Naive thymus-derived CD4-positive, alpha-beta T cell (primary cell): Measurements from ENCODE around the gene MSH5. TPM values are rescaled to one million over a fixed set of nuclear protein-coding genes. Genes with fewer than 3 reads are reported as not detected.
"Not testable (repeated sequence)": the region's sequence is repeated elsewhere in the genome, so short reads cannot be mapped to it uniquely, and the experiment has no call there.

Source experiments
- ATAC-seq: fragments of 150-1000 bp; cut with Tn5 transposase; 2 replicates; pipeline ENCODE4 v1.10.0; 2021; ENCODE audit warnings: mild to moderate bottlenecking, moderate library complexity
- CTCF ChIA-PET: fragments of 350-600 bp; sonication (Branson Sonifier 250); formaldehyde crosslinking; loops from one replicate; lab custom pipeline; 2021; ENCODE audit warnings: antibody characterized with exemption; lab: Charles Lee
- POLR2A ChIA-PET: fragments of 350-600 bp; sonication (Branson Sonifier 250); formaldehyde crosslinking; loops from one replicate; lab custom pipeline; 2021; ENCODE audit warnings: antibody characterized with exemption, inconsistent platforms; lab: Charles Lee
- DNase-seq, 9 donors: peaks; one replicate each; pipeline versions ENCODE4 v3.0.0 to v3.0.0-alpha.2; 2020 to 2022; ENCODE audit warnings: mixed read lengths in 1 of 9
- H3K27ac ChIP-seq: one replicate; pipeline ENCODE4 v1.7.0; 2013; ENCODE audit warnings: mild to moderate bottlenecking, low read depth, low read length, moderate library complexity
- H3K27me3 ChIP-seq, 2 donors: one replicate each; pipeline ENCODE4 v1.7.0; 2013; ENCODE audit warnings: low read length in 2 of 2, mild to moderate bottlenecking in 2 of 2, moderate library complexity in 2 of 2; ENCODE audit not compliant: control insufficient read depth in 2 of 2, insufficient read depth in 2 of 2
- H3K36me3 ChIP-seq, 3 experiments: 1 replicate in 2 of 3; 2 replicates in 1 of 3; pipeline ENCODE4 v1.7.0; 2013; ENCODE audit warnings: low read length in 3 of 3, mild to moderate bottlenecking in 3 of 3, moderate library complexity in 1 of 3; ENCODE audit not compliant: insufficient read depth in 3 of 3, control insufficient read depth in 2 of 3
- H3K4me1 ChIP-seq, 2 donors: one replicate each; pipeline ENCODE4 v1.7.0; 2013; ENCODE audit warnings: low read length in 2 of 2, mild to moderate bottlenecking in 2 of 2, moderate library complexity in 1 of 2; ENCODE audit not compliant: control insufficient read depth in 2 of 2, insufficient read depth in 2 of 2
- H3K4me3 ChIP-seq: 2 replicates; pipeline ENCODE4 v1.7.0; 2013; ENCODE audit warnings: mild to moderate bottlenecking, low read length
- H3K9me3 ChIP-seq, 3 experiments: 1 replicate in 2 of 3; 2 replicates in 1 of 3; pipeline ENCODE4 v1.7.0; 2013; ENCODE audit warnings: low read length in 3 of 3; ENCODE audit not compliant: control insufficient read depth in 2 of 3
- H3K27ac Mint-ChIP-seq, 9 donors: one replicate each; pipeline ENCODE4 v1.8.0; 2020 to 2022; ENCODE audit warnings: mixed read lengths in 9 of 9, mild to moderate bottlenecking in 8 of 9, moderate library complexity in 5 of 9, inconsistent platforms in 2 of 9
- H3K27me3 Mint-ChIP-seq, 5 donors: one replicate each; pipeline ENCODE4 v1.8.0; 2021 to 2022; ENCODE audit warnings: mixed read lengths in 5 of 5, mild to moderate bottlenecking in 1 of 5
- H3K36me3 Mint-ChIP-seq, 5 donors: one replicate each; pipeline ENCODE4 v1.8.0; 2020 to 2022; ENCODE audit warnings: mixed read lengths in 5 of 5, mild to moderate bottlenecking in 3 of 5, inconsistent platforms in 1 of 5
- H3K4me1 Mint-ChIP-seq, 7 donors: one replicate each; pipeline ENCODE4 v1.8.0; 2020 to 2022; ENCODE audit warnings: mixed read lengths in 7 of 7, mild to moderate bottlenecking in 3 of 7, inconsistent platforms in 1 of 7
- H3K4me3 Mint-ChIP-seq, 10 donors: one replicate each; pipeline ENCODE4 v1.8.0; 2020 to 2022; ENCODE audit warnings: mild to moderate bottlenecking in 10 of 10, mixed read lengths in 10 of 10, moderate library complexity in 6 of 10, inconsistent platforms in 2 of 10
- H3K9me3 Mint-ChIP-seq, 11 donors: one replicate each; pipeline ENCODE4 v1.8.0; 2020 to 2022; ENCODE audit warnings: mixed read lengths in 11 of 11, mild to moderate bottlenecking in 4 of 11, inconsistent platforms in 1 of 11, moderate library complexity in 1 of 11
- intact Hi-C, 2 donors: fragments of 100-400 bp; cut with micrococcal nuclease; formaldehyde crosslinking; loops; one replicate each; pipeline ENCODE4 v1.15.1; 2023
- polyA plus RNA-seq, 2 donors: library from polyadenylated mRNA; unstranded; fragments of 300-500 nt; fragmentation: Illumina TruSeq; gene quantifications; one replicate each; pipeline ENCODE4 v1.2.3, GENCODE V29; 2021
- total RNA-seq, 6 experiments: library from RNA in 5 of 6; stranded (reverse) in 5 of 6; gene quantifications; 1 replicate in 5 of 6; 2 replicates in 1 of 6; pipeline ENCODE4 v1.2.3 and lab custom pipeline; 2021 to 2026

MSH5 gene
- total and polyA plus RNA-seq, 7 experiments from 2014 or later = 0.51 to 52.2 (median 11.0) TPM

DNA sequence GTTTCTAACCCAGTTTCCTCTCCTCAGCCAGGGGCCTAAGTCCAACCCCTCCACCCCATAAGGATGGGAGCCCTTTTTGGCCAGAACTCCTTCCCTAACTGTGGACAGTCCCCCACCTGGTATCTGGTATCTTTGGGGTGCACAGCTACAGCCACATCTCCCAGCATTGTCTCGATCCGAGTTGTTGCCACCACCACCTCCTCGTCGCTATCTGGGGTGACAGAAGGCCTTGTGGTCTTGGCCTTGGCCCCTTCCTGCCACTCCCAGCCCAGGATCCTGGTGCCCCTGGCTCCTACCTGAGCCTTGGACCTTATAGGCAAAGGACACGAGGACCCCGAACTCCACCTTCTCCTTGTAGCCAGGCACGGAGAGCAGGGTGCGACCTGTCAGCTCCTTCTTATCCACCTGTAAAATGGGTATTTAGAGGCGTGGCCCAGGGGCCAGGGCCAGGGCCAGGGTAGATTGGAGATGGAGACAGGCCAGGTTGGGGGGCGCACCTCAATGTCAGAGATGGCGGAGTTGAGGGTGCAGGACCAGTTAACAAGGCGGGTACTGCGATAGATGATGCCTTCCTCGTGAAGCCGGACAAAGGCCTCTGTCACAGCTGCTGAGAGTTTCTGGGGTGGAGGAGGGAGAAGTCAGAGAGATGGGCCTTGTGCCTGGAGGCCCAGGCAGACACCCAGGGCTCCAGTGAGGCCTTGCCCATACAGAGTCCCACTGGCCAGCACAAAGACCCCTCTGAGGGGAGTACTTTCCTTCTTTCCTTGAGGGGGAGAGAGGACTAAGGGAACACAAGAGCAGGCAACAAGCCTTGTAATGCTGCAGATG, 44.5 kb downstream of the MSH5 start:
- intact Hi-C loops = no loop called here
- Mint-ChIP-seq H3K4me3 (no peak overlapping the region), H3K4me1 (peaks cover 0 to 2% (median 0%) of the 10 kb centered on the region in 7 donors), H3K36me3 (peaks cover 4 to 40% (median 12%) of the 10 kb centered on the region in 5 donors), H3K9me3 (no peaks in the 10 kb centered on the region), H3K27ac (peak overlapping the region in 2 of 9 donors; percentile 28 to 55), H3K27me3 (no peaks in the 10 kb centered on the region)
- ATAC-seq = no peak
- ChIA-PET POLR2A (interaction anchor here (0.6 kb wide), 1 partner anchor 46 kb away, joined by 3 read pairs; no protein-coding TSS in a partner anchor), CTCF (interaction anchor here (0.7 to 1.2 kb wide), 2 partner anchors 11 to 34 kb away, joined by 3 to 4 read pairs; no protein-coding TSS in a partner anchor)
- no peak for DNase-seq
- Histone ChIP-seq H3K36me3 (peaks cover 3 to 64% (median 5%) of the 10 kb centered on the region in 3 experiments), H3K4me3 (no peak overlapping the region), H3K27me3 (no peaks in the 10 kb centered on the region), H3K27ac (no peak overlapping the region), H3K4me1 (no peaks in the 10 kb centered on the region), H3K9me3 (no peaks in the 10 kb centered on the region)

- Histone ChIP-seq H3K4me1 (no peaks in the 10 kb centered on the region), H3K4me3 (no peak overlapping the region), H3K36me3 (peaks cover 3 to 55% (median 5%) of the 10 kb centered on the region in 3 experiments), H3K9me3 (no peaks in the 10 kb centered on the region), H3K27me3 (no peaks in the 10 kb centered on the region), H3K27ac (no peak overlapping the region)
- Mint-ChIP-seq H3K27me3 (no peaks in the 10 kb centered on the region), H3K4me1 (peaks cover 0 to 4% (median under 1%) of the 10 kb centered on the region in 7 donors), H3K36me3 (peaks cover 4 to 33% (median 10%) of the 10 kb centered on the region in 5 donors), H3K27ac (no peak overlapping the region), H3K9me3 (no peaks in the 10 kb centered on the region), H3K4me3 (no peak overlapping the region)
- intact Hi-C loops = no loop called here
- ATAC-seq (no peak), DNase-seq (no peak)
- ChIA-PET POLR2A (interaction anchor here (1.3 kb wide), 2 partner anchors 11 to 46 kb away, joined by 3 to 4 read pairs; partner anchors contain the start of gene MSH5), CTCF (interaction anchor here (0.6 kb wide), 1 partner anchor 21 kb away, joined by 3 read pairs; the partner anchor contains the start of gene LSM2)
These were observed 45.7 kb downstream of the MSH5 start for GRCh38 chr6:31785475-31785874.

DNA sequence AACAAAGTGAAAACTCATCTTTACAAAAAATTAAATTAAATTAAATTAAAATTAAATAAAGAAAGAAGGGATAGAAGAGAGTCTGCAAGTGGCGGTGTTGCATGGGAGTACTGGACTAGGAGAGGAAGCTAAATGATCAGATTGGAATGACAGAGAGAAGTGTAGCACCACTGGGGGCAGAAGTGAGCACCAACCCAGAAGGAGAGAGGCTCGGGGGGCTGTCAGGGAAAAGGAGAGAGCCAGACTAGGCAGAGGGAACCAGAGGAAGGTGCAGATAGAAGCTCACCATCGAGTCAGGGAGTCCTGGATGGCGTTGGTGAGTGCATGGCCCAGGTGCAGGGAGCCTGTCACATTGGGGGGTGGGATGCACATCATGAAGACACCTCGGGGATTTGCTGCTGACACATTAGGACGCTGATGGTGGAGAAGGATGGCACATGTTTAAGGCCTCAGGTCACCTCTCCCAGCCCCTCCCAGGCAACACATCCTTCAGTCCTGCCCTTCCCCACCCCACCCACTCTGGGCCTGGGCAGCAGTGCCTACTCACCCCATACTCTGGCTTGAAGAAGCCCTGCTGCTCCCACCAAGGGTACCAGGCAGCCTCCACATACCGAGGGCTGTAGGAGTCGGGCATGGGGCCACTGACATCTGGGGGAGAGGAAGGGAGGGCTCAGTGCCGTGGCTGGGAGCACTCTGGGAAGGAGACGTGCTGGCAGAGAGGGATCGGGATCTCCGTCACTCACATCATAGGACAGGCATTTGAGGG, 51.7 kb downstream of the MSH5 start:
- H3K4me1 Mint-ChIP-seq = peaks cover 7 to 34% (median 24%) of the 10 kb centered on the region in 7 donors
- H3K36me3 Mint-ChIP-seq = peaks cover 0 to 15% (median 9%) of the 10 kb centered on the region in 5 donors
- Histone ChIP-seq H3K36me3 (peaks cover 0 to 13% (median 0%) of the 10 kb centered on the region in 3 experiments), H3K27ac (no peak overlapping the region), H3K9me3 (no peaks in the 10 kb centered on the region), H3K4me1 (peaks cover 5 to 12% of the 10 kb centered on the region in 2 donors), H3K27me3 (no peaks in the 10 kb centered on the region), H3K4me3 (no peak overlapping the region)
- H3K27ac Mint-ChIP-seq = peak overlapping the region in 4 of 9 donors; percentile 2 to 66 (median 27)
- H3K9me3 Mint-ChIP-seq = no peaks in the 10 kb centered on the region
- DNase-seq = peak in 1 of 9 donors; percentile 25
- peak overlapping the region in 3 of 10 donors; percentile 2 to 41 (median 38) for H3K4me3 Mint-ChIP-seq
- CTCF ChIA-PET = interaction anchor here (1.0 to 2.1 kb wide), 6 partner anchors 14 to 62 kb away, joined by 3 to 7 read pairs (median 5); partner anchors contain the start of genes DDAH2, MSH5 and VWA7
- no peak for ATAC-seq
- intact Hi-C loops = no loop called here
- POLR2A ChIA-PET = interaction anchor here (0.6 to 1.2 kb wide), 5 partner anchors 7 to 111 kb away, joined by 3 to 5 read pairs (median 4); partner anchors contain the start of genes LSM2 and LY6G5C
- no peaks in the 10 kb centered on the region for H3K27me3 Mint-ChIP-seq

DNA sequence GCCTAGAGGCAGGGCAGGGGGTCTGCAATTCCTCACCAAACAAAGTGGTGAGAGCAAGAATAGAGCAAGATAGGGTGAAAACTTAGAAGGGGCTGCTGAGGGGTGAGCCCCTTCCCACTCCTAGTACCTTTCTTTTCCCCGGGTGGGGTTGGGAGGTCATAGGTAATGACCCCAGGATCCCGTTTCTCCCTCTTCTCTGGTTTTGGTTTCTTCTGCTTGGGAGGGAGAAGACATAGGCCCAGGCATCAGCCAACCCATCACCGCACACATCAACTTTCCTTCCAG, 52.2 kb downstream of the MSH5 start:
- no peak overlapping the region for H3K4me3 ChIP-seq
- ChIA-PET CTCF (interaction anchor here (1.1 to 1.2 kb wide), 2 partner anchors 22 to 53 kb away, joined by 3 to 5 read pairs; no protein-coding TSS in a partner anchor), POLR2A (no interaction called here)
- Mint-ChIP-seq H3K4me3 (peak overlapping the region in 1 of 10 donors; percentile 38), H3K27ac (peak overlapping the region in 2 of 9 donors; percentile 12 to 38), H3K36me3 (peaks cover 0 to 15% (median 9%) of the 10 kb centered on the region in 5 donors), H3K27me3 (no peaks in the 10 kb centered on the region), H3K9me3 (no peaks in the 10 kb centered on the region), H3K4me1 (peaks cover 7 to 39% (median 27%) of the 10 kb centered on the region in 7 donors)
- no peaks in the 10 kb centered on the region for H3K9me3 ChIP-seq
- DNase-seq (no peak), ATAC-seq (no peak)
- H3K27me3 ChIP-seq = no peaks in the 10 kb centered on the region
- peaks cover 0 to 13% (median 0%) of the 10 kb centered on the region in 3 experiments for H3K36me3 ChIP-seq
- peaks cover 10 to 17% of the 10 kb centered on the region in 2 donors for H3K4me1 ChIP-seq
- intact Hi-C loops = no loop called here
- H3K27ac ChIP-seq = no peak overlapping the region

- H3K4me1 Mint-ChIP-seq = peaks cover 11 to 46% (median 31%) of the 10 kb centered on the region in 7 donors
- H3K27ac ChIP-seq = no peak overlapping the region
- no peaks in the 10 kb centered on the region for H3K27me3 Mint-ChIP-seq
- no peak overlapping the region for H3K4me3 ChIP-seq
- ATAC-seq = no peak
- peak overlapping the region in 4 of 9 donors; percentile 14 to 80 (median 40) for H3K27ac Mint-ChIP-seq
- H3K9me3 ChIP-seq = no peaks in the 10 kb centered on the region
- H3K36me3 ChIP-seq = peaks cover 0 to 13% (median 0%) of the 10 kb centered on the region in 3 experiments
- no peak overlapping the region for H3K4me3 Mint-ChIP-seq
- H3K9me3 Mint-ChIP-seq = no peaks in the 10 kb centered on the region
- DNase-seq = no peak
- H3K36me3 Mint-ChIP-seq = peaks cover 0 to 15% (median 9%) of the 10 kb centered on the region in 5 donors
- H3K4me1 ChIP-seq = peaks cover 18 to 24% of the 10 kb centered on the region in 2 donors
- intact Hi-C loops = no loop called here
- ChIA-PET POLR2A (no interaction called here), CTCF (interaction anchor here (1.1 kb wide), 1 partner anchor 54 kb away, joined by 3 read pairs; no protein-coding TSS in a partner anchor)
- H3K27me3 ChIP-seq = no peaks in the 10 kb centered on the region
These were observed 53.0 kb downstream of the MSH5 start for GRCh38 chr6:31792761-31793171.

DNA sequence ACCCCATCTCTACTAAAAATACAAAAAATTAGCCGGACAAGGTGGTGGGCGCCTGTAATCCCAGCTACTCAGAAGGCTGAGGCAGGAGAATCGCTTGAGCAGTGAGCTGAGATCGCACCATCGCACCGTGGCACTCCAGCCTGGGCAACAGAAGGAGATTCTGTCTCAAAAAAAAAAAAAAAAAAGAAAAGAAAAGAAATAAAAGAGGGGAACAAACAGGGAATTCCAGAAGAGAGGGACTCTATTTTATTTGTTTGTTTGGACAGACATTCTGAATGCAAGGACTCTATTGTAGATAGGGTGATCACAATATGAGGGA, 54.1 kb downstream of the MSH5 start:
- H3K27me3 ChIP-seq, H3K27me3 Mint-ChIP-seq, DNase-seq, POLR2A ChIA-PET, H3K9me3 Mint-ChIP-seq, ATAC-seq, H3K4me3 ChIP-seq, H3K9me3 ChIP-seq: not testable (repeated sequence)
- H3K4me1 Mint-ChIP-seq = peaks cover 12 to 56% (median 38%) of the 10 kb centered on the region in 7 donors
- intact Hi-C loops = loop anchor here (2.0 kb wide), 2 partner anchors 21 to 55 kb away; partner anchors contain the start of genes HSPA1A (in 1 of the 2) and HSPA1L (in 1 of the 2)
- peaks cover 0 to 13% (median 0%) of the 10 kb centered on the region in 3 experiments for H3K36me3 ChIP-seq
- H3K27ac ChIP-seq = peak overlapping the region; percentile 93
- CTCF ChIA-PET = interaction anchor here (1.5 kb wide), 1 partner anchor 64 kb away, joined by 5 read pairs; no protein-coding TSS in a partner anchor
- H3K27ac Mint-ChIP-seq = peak overlapping the region; percentile 23 to 98 (median 77)
- H3K4me3 Mint-ChIP-seq = peak overlapping the region; percentile 70 to 99 (median 89)
- peaks cover 24 to 32% of the 10 kb centered on the region in 2 donors for H3K4me1 ChIP-seq
- H3K36me3 Mint-ChIP-seq = peaks cover 0 to 15% (median 9%) of the 10 kb centered on the region in 5 donors
